Sigmoid colon (tissue), 4 donors: ENCODE results near the gene BAIAP3.

Experiments
- CTCF ChIP-seq, 4 experiments: fragments of 450-650 bp in 3 of 4; fragments of 200-600 bp in 1 of 4; IDR thresholded peaks; one replicate each; pipeline ENCODE4 v1.5.1; 2016 to 2019; ENCODE audit warnings: antibody characterized with exemption in 4 of 4, mild to moderate bottlenecking in 3 of 4, moderate library complexity in 2 of 4
- EP300 ChIP-seq, 4 donors: sonication (generic); formaldehyde crosslinking; IDR thresholded peaks; one replicate each; pipeline ENCODE4 v1.6.1; 2017; ENCODE audit warnings: antibody characterized with exemption in 4 of 4
- POLR2A ChIP-seq, 2 donors: fragments of 450-650 bp; IDR thresholded peaks; one replicate each; pipeline ENCODE4 v1.6.1; 2016; ENCODE audit warnings: antibody characterized with exemption in 2 of 2, mild to moderate bottlenecking in 2 of 2, moderate library complexity in 2 of 2

- TF ChIP-seq POLR2A (IDR thresholded peaks at IDR 0.05) (no peak), EP300 (IDR thresholded peaks at IDR 0.05) (no peak), CTCF (IDR thresholded peaks at IDR 0.05) (no peak)
Measured at GRCh38 chr16:1288813-1289476, 44.5 kb upstream of the BAIAP3 start.
